ENCODE measurements around the gene KCNAB1. TPM values are rescaled to one million over a fixed set of nuclear protein-coding genes. Genes with fewer than 3 reads are reported as not detected.
"Not testable (repeated sequence)": the region's sequence is repeated elsewhere in the genome, so short reads cannot be mapped to it uniquely, and the experiment has no call there.

KCNAB1 gene
- total RNA-seq, 3 donors from 2014 or later: 0.65 to 13.5 (median 1.2) TPM

DNA sequence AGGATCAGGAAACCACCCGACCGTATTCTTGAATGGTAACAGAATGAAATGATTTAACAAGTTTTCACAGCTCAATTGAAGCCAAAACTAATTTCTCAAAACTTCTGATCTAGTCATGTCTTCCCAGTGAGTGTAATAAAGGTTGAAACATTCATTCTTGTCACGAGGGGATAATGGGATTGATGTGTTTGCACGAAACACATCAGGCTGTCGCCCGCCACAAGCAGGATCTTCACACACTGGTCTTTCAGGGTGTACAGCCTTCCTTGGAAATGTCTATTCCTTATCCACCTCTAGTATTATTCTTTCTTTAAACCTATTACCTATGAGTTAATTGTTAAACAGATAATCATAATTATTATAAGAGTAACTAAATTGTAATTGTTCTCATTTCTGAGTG, 94.3 kb downstream of the KCNAB1 start:
- Histone ChIP-seq H3K9me3 (no peaks in the 10 kb centered on the region), H3K4me1 (ENCODE audit: low read depth) (no peaks in the 10 kb centered on the region), H3K4me3 (no peak overlapping the region), H3K36me3 (ENCODE audit: low read depth) (no peaks in the 10 kb centered on the region)
- TF ChIP-seq, protein P1, sequence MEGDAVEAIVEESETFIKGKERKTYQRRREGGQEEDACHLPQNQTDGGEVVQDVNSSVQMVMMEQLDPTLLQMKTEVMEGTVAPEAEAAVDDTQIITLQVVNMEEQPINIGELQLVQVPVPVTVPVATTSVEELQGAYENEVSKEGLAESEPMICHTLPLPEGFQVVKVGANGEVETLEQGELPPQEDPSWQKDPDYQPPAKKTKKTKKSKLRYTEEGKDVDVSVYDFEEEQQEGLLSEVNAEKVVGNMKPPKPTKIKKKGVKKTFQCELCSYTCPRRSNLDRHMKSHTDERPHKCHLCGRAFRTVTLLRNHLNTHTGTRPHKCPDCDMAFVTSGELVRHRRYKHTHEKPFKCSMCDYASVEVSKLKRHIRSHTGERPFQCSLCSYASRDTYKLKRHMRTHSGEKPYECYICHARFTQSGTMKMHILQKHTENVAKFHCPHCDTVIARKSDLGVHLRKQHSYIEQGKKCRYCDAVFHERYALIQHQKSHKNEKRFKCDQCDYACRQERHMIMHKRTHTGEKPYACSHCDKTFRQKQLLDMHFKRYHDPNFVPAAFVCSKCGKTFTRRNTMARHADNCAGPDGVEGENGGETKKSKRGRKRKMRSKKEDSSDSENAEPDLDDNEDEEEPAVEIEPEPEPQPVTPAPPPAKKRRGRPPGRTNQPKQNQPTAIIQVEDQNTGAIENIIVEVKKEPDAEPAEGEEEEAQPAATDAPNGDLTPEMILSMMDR (IDR thresholded peaks at IDR 0.05): no peak
- ATAC-seq: no peak
- no peak for DNase-seq
- intact Hi-C loops (cut with DNase I, micrococcal nuclease): no loop called here

DNA sequence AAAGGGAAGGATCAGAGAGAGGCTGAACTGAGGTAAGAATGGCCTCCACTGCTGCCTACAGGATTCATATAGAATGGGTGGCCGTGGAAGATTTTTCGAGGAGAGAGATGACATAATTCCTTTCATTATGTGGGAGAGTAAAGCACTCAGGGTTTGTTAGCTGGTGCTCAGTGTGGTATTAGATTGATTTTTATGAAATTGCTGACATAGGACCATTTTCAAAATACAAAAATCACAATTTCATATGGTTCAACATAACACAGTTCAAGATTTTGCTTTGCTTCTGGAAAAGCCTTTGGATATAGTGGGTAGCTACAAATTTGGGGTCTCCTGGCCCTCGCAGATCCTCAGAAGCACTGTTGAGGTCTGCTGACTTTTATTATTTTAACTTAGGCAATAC, 95.4 kb downstream of the KCNAB1 start:
- ATAC-seq (no peak), DNase-seq (no peak)
- TF ChIP-seq, protein P1 (IDR thresholded peaks at IDR 0.05): no peak
- no peaks in the 10 kb centered on the region for H3K4me1 ChIP-seq (ENCODE audit: low read depth)
- intact Hi-C loops (cut with DNase I, micrococcal nuclease): no loop called here
- no peak overlapping the region for H3K4me3 ChIP-seq
- no peaks in the 10 kb centered on the region for H3K36me3 ChIP-seq (ENCODE audit: low read depth)
- no peaks in the 10 kb centered on the region for H3K9me3 ChIP-seq

DNA sequence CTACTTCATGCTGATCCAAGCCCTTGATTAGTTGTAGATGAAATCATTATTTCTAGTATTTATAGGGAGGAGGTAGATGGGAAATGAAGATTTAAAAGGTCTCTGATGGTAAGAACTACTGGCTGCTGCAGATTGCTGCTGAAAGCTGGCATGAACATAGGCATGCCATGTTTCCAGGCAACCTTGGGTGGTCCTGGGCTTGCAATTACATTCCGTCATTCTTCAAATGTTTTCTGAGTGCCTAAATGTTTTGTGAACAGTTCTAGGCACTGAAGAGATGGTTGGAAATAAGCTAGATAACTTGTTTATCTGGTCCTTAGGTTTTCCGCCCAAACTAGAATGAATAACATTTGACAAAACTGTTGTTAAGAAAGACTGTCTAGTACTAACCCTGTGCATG, 95.8 kb downstream of the KCNAB1 start:
- H3K36me3 ChIP-seq (ENCODE audit: low read depth): no peaks in the 10 kb centered on the region
- H3K4me1 ChIP-seq (ENCODE audit: low read depth): no peaks in the 10 kb centered on the region
- intact Hi-C loops (cut with DNase I, micrococcal nuclease): no loop called here
- DNase-seq (no peak), ATAC-seq (no peak)
- no peak overlapping the region for H3K4me3 ChIP-seq
- no peaks in the 10 kb centered on the region for H3K9me3 ChIP-seq
- TF ChIP-seq, protein P1 (IDR thresholded peaks at IDR 0.05): no peak

DNA sequence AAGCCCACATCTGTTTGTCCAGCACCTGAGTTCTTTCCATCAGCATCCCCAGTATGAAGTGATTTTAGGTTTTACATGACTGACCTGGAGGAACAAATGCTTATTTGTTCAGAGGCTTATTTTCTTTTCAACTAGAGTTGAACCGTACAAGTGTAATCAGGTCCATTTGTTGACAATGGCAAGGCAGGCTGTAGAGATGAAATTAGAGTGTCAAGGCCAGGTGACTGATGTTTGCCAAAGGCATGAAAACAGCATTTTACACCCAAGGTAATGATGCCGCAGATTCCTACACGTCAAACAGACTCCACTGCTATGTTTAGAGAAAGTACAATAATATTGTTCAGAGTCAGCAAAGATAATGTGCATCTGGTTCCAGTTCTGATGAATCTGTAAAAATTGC, 96.5 kb downstream of the KCNAB1 start:
- H3K9me3 ChIP-seq: no peaks in the 10 kb centered on the region
- TF ChIP-seq, protein P1 (IDR thresholded peaks at IDR 0.05): no peak
- H3K36me3 ChIP-seq (ENCODE audit: low read depth): no peaks in the 10 kb centered on the region
- DNase-seq: no peak
- no peak for ATAC-seq
- intact Hi-C loops (cut with DNase I, micrococcal nuclease): no loop called here
- H3K4me3 ChIP-seq: no peak overlapping the region
- no peaks in the 10 kb centered on the region for H3K4me1 ChIP-seq (ENCODE audit: low read depth)

DNA sequence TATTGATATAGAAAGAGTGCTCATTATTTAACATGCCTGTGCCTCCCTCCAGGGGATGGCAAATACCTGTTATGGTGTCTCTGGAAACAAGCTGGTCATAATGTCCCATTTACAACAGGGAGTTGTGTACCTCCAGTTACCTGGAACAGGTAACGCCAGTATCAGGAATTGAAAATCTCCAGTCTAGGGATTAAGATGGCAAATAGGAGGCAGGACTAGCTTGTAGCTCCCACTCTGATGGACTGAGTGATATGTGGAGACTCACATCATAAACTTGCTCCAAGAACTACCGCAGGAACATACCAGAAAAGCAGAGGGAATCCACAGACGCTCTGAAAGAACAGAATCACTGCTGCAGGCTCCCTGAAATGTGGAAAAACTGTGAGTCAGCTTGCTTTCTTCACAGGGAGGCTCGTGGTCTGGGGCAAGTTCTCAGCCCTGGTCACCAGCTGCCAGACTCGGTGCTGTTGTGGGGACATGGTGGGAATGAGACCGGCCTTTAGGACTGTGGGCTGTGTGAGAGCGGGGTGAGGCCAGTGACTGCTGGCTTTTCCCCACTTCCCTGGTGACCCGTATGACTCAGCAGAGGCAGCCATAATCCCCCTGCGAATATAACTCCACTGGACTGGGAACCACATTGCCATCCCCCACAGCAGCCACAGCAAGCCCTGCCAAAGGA, 97.4 kb downstream of the KCNAB1 start:
- Histone ChIP-seq H3K9me3 (no peaks in the 10 kb centered on the region), H3K4me3 (no peak overlapping the region), H3K36me3 (ENCODE audit: low read depth) (no peaks in the 10 kb centered on the region), H3K4me1 (ENCODE audit: low read depth) (no peaks in the 10 kb centered on the region)
- ATAC-seq: no peak
- intact Hi-C loops (cut with DNase I, micrococcal nuclease): no loop called here
- TF ChIP-seq, protein P1 (IDR thresholded peaks at IDR 0.05): no peak
- DNase-seq: no peak

DNA sequence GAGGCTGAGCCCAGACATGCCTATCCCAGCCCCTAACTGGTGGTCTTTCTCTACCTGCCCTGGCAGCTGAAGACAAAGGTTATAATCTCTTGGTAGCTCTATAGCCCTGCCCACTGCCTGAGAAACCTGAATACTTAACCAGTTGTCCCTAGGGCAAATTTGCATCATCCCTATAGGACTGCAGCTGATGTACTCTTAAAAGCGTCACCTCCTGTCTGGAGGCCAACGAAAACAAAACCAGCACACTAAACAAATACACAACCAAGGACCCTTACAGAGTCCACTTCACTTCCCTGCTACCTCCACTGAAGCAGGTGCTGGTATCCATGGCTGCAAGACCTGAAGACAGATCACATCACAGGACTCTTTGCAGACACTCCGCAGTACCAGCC, 98.0 kb downstream of the KCNAB1 start:
- DNase-seq (no peak), ATAC-seq (no peak)
- TF ChIP-seq, protein P1 (IDR thresholded peaks at IDR 0.05): no peak
- Histone ChIP-seq H3K9me3 (no peaks in the 10 kb centered on the region), H3K36me3 (ENCODE audit: low read depth) (no peaks in the 10 kb centered on the region), H3K4me3 (no peak overlapping the region), H3K4me1 (ENCODE audit: low read depth) (no peaks in the 10 kb centered on the region)
- intact Hi-C loops (cut with DNase I, micrococcal nuclease): no loop called here

DNA sequence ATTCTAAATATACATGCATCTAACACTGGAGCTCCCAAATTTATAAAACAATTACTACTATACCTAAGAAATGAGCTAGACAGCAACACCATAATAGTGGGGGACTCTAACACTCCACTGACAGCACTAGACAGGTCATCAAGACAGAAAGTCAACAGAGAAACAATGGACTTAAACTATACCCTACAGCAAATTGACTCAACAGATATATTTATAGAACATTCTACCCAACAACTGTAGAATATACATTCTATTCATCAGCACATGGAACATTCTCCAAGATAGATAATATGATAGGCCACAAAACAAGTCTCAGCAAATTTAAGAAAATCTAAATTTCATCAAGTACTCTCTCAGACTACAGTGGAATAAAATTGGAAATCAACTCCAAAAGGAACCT, 102.0 kb downstream of the KCNAB1 start:
- H3K4me1 ChIP-seq (ENCODE audit: low read depth); H3K4me3 ChIP-seq; DNase-seq; ATAC-seq; intact Hi-C loops (cut with DNase I, micrococcal nuclease); H3K36me3 ChIP-seq (ENCODE audit: low read depth); H3K9me3 ChIP-seq: not testable (repeated sequence)

DNA sequence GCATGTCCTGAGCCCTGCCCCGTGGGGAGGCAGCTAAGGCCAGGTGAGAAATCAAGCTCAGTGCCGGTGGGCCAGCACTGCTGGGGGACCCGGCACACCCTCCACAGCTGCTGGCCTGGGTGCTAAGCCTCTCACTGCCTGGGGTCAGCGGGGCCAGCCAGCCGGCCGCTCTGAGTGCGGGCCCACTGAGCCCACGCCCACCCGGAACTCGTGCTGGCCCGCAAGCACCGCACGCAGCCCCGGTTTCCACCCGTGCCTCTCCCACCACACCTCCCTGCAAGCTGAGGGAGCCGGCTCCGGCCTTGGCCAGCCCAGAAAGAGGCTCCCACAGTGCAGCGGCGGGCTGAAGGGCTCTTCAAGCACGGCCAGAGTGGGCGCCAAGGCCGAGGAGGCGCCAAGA, 103.7 kb downstream of the KCNAB1 start:
- H3K4me3 ChIP-seq; H3K9me3 ChIP-seq; intact Hi-C loops (cut with DNase I, micrococcal nuclease); H3K4me1 ChIP-seq (ENCODE audit: low read depth); ATAC-seq; H3K36me3 ChIP-seq (ENCODE audit: low read depth); DNase-seq: not testable (repeated sequence)

All from mucosa of descending colon (tissue), 3 donors.